Transverse colon (tissue), 4 donors: Measurements from ENCODE around the gene TRABD.

Source experiments
- CTCF ChIP-seq, 5 experiments: fragments of 200-600 bp in 3 of 5; fragments of 450-650 bp in 2 of 5; sonication (generic) in 3 of 5; IDR thresholded peaks; 1 replicate in 2 of 5; 2 replicates in 3 of 5; pipeline ENCODE4 v1.5.1; 2016 to 2017; ENCODE audit warnings: antibody characterized with exemption in 5 of 5, inconsistent platforms in 3 of 5, mild to moderate bottlenecking in 2 of 5, moderate library complexity in 1 of 5
- POLR2A ChIP-seq: fragments of 450-650 bp; IDR thresholded peaks from one replicate; pipeline ENCODE4 v1.6.1; 2016; ENCODE audit warnings: antibody characterized with exemption, mild to moderate bottlenecking, moderate library complexity
- POLR2AphosphoS5 ChIP-seq, 3 donors: sonication (generic); formaldehyde crosslinking; IDR thresholded peaks; one replicate each; pipeline ENCODE4 v1.6.1; 2016; ENCODE audit warnings: antibody characterized with exemption in 3 of 3

GRCh38 chr22:50171965-50172421, 13.7 kb upstream of the TRABD start:
- TF ChIP-seq POLR2A (no peak), CTCF (IDR thresholded peaks at IDR 0.05) (no peak), POLR2AphosphoS5 (IDR thresholded peaks at IDR 0.05) (no peak)
